HG03196 (cell line): ENCODE data around the gene AAK1.
A peak's percentile ranks its signal among the peaks of the same experiment; 100 is the strongest.

Experiments used
- ATAC-seq: cut with Tn5 transposase; IDR thresholded peaks from one replicate; pipeline ENCODE4 v1.9.1; 2021; ENCODE audit not compliant: unreplicated experiment

The AAK1 gene

DNA sequence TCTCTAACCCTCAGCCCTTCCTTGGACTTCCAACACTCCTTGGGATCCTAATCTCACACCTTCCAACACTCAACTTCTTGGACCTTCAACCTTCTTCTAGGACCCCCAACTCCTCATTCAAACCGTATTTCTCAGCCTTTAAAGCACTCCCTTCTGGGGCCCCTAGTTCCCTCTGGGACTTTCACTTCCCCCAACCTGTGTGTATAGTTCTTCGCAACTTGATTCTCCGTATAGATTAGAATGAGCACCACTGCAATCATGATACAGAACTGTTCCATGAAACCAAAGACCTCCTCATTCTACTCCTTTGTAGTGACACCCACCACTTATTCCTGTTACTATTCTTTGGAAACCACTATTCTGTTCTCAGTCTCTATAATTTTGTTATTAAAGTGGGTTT, 144.3 kb downstream of the AAK1 start:
- ATAC-seq: no peak

DNA sequence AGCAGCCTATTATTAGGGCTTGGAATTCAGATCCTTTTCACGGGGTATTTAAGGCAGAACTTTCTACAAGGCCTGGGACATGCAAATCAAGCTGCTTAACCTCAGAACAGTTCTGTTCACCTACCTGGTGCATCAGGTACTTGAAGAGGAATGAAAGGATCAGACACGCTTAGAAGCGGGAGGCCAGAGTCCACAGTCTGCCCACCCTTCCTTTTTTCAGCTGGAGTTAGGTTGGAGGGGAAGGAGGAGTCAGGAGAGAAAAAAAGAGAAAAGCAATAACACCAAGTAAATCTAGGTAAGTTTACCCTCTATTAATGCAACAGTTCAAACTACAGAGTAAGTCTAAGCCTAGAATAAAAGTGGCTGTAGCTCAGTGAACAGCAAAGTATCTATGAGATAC, 147.7 kb downstream of the AAK1 start:
- no peak for ATAC-seq

DNA sequence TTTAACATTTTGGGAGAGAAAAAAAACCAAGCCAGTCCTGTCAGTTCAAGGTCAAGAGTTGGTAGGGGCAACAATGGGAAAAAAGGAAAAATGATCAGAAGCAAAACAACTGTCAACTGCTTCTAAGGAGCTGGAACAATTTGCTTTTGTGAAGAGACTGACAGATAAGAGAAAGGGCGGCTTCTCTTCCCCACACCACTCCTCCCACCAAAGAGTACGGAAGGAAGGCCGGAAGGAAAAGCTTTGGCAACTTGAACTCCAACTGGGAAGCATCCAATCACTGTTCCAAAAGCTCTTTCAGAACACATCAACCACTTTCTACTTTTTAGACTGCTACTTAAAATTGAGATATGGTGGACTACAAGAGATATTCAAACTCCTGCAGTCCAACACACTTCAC, 148.5 kb downstream of the AAK1 start:
- ATAC-seq: no peak

DNA sequence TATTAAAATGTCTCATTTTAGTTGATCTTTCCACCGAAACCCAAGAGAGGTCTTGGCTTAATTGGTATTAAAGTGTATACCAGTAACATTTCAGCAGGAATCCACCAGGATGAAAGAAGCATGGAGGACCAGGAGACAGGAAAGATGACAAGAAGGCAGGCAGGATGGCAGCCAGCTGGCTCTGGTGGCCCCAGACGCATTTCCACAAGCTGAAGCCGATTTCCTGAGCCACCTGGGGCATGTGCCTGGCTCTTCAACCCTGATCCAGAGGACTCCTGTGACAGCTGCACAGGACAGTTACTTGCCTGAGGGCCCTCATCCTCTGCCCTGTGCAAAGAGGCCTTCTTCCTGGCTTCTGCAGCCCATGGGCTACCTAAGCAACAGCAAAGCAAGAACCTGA, 149.4 kb downstream of the AAK1 start:
- ATAC-seq: no peak

DNA sequence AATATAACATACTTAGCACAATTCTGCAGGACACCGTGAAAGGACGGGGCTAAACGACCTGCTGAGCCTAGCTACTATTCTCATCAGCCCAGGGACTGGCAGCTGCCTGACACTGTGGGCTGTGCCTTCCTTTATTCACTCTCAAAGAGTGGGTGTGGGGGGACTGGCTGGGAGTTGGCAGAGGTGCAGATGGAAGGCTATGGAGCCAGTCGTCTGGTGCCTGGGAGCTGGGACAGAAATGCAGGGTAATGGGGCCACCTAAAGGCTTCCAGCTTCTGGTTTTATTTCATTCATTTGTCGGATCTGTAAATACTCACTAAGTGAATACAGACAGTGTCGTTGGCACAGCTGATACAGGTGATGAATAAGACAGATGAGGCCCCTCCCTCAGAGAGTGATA, 150.3 kb downstream of the AAK1 start:
- no peak for ATAC-seq

DNA sequence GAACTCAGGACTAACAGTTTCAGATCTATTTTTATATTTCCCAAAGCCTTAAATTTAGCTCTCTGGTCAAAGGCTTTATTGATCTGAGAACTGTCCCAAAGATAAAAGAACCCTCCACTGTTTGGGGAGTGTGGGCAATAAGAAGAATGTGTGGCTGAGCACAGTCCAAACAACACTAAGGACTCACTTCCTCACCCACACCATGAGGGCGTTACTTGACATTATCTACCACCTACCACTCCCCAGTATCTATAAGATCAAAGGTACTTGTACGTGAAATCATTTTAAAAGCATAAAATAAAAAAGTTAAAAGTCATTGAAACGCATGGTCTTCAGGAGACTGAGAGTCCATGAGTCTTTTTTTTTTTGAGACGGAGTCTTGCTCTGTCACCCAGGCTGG, 151.7 kb downstream of the AAK1 start:
- ATAC-seq: no peak

DNA sequence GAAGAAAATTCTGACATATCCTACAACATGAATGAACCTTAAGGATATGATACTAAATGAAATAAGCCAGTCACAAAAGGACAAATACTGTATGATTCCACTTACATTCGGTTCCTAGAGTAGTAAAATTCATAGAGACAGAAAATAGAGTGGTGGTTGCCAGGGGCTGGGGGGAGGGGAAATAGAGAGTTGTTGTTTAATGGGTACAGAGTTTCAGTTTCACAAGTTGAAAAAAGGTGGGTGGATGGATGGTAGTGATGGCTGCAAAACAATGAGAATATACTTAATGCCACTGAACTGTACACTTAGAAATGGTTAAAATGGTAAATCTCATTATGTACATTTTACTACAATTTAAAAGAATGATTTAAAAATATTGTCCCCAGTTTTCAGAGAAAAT, 153.1 kb downstream of the AAK1 start:
- ATAC-seq: no peak

DNA sequence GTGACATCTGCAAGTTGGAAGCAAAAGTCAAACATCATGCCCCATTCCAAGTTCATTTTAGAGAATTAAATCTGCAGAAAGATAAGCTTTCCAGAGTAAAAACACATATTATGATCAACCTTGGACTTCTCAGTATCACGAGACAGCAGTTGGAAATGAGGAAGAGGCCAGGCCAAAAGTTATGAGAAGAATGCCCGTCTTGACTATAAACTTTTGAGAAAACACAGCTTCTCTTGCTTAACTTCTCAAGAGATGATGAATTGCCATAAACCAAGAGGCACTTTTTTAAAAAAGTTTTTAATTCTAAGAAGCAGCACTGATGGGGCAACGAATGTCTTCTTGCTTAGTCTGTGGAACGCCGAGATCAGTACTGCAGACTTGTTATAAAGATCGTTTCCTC, 153.7 kb downstream of the AAK1 start:
- no peak for ATAC-seq

DNA sequence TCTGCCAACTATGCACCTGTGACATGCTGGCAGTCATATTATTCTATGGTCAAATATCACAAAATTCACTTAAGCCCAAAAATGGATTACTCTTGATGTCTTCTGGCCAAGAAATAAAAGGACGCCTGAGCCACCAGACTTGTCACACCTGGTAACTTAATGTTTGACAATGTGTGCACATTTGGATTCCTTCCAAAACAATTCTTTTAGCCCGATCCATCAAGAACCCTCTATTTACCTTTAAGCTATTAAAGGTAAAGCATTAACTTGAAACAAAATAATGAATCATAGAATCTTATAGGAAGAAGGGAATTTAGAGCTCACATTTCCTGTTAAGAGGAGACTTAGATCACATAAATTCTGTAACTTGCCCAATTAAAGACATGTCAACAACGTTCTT, 159.8 kb downstream of the AAK1 start:
- no peak for ATAC-seq

DNA sequence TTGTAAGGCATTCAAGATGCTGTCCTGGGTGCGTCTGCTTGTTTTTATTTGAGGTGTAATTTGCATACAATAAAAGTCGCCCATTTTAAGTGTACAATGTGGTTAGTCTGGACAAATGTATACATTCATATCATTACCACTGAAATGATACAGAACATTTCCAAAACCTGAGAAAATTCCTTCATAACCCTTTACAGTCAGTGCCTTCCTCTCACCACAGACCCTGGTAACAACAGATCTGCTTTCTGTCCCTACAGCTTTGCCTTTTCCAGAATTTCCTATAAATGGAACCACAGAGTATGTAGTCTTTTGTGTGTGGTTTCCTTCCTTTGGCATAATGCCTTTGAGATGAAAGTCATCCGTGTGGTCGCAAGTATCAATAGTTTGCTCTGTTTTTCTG, 160.5 kb downstream of the AAK1 start:
- no peak for ATAC-seq

DNA sequence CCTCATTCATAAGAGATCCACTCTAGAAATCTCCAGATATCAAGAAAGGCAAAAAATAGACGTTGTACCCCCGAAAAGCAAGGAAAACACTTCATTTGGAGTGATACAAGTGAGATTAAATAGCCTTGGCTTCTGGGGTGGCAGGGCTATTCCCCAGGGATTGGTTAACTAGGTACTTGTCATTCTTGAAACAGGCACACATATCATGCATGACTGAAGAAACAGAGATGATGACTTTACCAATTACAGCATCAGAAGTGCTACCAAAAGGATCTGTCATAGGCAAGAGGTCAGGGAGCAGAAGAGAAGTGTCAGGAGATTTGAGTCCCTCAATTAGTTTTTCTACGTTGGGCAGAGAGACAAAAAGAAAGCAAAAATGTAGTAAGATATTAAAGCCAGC, 161.1 kb downstream of the AAK1 start:
- ATAC-seq: peak; percentile 51

DNA sequence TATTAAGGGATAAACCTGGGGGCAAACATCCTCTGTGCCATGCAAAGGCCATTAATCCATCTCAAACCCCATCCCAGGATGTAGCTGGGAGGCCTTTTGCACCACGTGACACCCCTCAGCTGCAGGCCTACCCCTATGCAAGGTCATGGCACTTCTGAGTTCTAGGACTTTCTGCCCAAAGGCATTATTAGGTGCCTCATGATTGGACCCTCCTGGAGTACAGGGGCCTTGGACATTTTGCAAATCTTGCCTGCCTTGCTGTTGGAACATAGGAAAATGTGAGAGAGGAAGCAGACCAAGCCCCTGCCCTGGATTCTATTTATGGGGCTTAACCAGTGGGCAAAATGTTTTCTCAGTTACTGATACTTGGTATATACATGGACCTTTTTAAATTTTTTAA, 162.1 kb downstream of the AAK1 start:
- no peak for ATAC-seq

DNA sequence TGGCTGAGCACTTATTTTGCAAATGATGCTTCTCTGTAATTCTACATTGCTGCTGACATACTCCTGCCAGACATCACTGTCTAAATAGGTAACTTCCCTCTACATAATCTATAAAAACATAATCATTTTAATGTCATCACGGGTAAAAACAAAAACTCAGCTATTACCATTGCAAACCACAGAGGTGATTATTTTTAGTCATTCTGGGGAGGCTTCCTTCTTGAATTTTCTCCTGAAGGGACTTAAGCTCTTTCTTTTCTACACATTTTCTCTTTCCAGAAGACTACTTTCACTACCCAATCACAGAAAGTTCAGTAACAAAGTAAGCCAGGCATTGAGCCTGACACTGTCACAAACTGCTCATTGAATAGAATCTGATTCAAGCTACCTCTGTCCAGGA, 165.9 kb downstream of the AAK1 start:
- ATAC-seq: no peak

DNA sequence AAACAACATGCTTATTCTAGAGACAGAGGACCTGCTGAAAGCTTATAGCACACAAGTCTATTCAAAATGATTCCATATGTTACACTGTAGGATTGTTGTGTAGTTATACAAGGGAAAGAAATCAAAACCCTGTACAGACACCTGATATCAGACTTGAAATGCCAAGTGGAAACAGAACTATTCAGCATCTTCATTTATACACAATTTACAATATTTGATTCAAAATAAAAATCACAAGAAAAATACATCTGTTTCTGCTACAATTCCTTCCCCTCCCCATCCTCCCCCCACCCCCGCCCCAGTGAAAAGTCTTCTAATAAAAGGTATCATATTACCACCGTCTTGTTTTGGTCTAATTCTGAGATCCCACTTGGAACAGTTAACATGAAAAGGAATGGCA, 168.9 kb downstream of the AAK1 start:
- ATAC-seq: no peak

DNA sequence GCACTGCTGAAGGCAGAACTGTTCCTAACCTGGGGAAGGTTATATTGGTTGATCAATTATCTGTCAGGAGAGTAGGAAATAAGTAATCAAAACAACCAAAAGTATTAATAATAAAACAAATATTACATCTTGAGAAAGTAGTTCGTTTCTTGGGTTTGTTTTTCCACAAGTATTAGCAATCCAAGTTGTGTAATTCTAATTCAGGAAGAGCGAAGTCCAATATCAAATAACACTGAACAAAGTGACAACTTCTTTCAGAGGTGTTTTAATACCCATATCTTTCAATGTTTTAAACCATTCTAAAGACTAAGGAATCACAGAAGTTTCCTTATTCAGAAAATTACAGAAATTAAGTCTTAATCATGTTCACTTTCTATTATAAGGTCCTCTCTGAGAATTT, 171.7 kb downstream of the AAK1 start:
- ATAC-seq: no peak

DNA sequence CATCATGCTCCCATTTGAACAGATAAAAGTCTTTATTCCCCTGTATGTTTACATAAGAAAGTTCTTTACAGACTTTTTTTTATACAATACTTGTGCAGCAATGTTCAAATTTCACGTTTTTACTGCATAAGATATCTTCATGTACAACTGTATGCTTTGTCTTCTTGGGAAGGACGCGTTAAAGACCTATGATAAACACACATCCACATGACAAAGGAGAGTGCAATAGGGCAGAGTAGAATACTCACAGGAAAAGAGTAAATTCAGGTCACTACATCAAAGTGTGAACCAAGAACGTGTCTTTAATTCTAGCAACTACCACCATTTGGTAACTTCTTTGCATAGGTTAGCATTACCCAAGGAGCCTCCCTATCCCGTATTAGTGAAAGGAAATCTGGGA, 172.6 kb downstream of the AAK1 start:
- no peak for ATAC-seq

DNA sequence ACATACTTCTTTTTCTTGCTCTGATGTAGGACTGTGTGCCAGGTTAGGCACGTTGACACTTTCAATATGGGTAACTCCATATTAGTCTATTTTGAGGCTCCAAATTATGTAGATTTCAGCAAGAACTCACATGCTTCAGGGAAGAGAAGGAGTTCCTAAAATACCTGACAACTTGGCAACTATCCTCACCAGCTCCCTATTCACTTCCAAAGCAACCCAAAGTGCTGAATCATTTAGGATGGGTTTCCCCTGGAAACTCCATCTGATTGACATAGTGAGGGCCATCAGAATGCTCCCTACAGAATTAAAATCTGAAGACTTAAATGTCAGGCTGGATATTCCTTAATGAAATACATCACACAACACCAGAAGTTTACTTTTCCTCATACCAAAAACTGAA, 173.8 kb downstream of the AAK1 start:
- no peak for ATAC-seq

DNA sequence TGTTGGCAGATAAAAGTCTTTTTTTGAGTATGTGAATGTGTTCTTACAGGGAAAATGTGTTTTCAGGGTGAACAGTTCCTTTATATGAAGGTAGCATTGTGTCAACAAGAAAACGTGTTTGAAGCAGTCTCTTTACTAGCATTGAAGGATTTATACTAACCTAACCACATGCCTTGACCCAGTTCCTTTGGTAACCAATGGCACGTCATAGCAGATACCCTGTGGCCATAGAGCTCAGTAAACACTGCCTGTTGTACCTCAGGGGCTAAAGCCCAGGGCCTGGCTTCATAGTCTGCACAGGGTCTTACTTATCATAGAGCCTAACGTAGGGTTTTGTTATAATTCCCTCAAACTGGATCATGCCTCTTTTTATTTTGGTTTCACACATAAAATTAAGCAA, 174.2 kb downstream of the AAK1 start:
- ATAC-seq: no peak

DNA sequence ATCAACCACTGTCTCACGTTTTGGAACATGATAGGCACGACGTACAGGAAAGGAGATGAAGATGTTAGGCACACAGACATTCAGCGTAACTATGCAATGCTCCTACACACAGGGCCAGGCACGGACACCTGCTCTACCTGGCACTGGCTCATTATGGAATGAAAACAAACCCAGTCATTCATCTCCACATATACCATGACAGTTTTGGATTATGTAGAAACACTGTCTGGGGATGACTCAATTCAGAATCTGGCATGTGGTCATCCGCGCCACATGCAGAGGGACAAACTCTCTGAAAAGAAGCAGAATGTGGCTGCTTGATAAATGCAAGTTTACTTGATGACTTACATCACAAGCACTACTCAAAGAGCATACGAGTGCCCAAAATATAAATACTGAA, 176.8 kb downstream of the AAK1 start:
- ATAC-seq: no peak

DNA sequence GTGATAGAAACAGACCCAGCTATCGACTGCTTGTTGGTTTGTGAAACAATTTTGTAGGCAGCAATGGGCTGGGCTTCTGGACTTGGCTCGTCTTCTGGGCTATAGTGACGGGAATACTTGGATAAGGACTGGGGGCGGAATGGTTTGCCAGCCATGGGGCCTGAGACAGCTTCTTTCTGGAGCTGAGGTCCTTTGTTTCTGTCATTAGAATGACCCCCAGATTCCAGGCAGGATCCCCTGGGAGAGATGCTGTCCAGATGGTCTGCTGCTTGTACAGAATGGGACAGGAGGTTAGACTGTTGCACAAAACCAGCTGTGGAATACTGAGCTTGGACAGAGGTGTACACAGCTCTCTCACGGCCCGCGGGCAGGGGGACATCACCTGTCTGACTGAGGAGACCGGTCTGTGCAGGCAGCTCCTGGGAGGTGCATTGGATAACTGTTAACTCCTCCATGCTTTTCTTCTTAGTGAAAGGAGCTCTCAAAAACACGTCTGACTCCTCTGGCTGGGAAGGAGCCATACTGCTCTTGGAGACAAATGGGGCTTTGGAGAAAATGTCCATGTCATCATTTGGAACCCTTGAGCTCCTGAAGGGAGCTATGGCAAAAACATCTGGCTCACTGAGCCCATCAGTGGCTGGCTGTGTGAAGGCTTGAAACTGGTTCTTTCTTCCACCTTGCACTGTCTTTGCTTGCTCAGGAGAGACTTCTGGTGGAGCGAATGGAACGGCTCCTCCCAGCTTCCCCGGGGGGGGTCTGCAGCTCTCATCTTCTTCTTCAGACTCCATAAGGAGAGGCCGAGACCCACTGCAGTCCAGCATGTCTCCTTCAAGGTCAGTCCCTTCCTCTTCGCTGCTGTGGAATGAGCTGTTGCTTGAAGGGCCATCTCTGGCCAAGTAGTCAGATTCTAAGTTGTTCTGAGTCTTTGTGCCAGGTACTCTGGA, 177.8 kb downstream of the AAK1 start:
- no peak for ATAC-seq

DNA sequence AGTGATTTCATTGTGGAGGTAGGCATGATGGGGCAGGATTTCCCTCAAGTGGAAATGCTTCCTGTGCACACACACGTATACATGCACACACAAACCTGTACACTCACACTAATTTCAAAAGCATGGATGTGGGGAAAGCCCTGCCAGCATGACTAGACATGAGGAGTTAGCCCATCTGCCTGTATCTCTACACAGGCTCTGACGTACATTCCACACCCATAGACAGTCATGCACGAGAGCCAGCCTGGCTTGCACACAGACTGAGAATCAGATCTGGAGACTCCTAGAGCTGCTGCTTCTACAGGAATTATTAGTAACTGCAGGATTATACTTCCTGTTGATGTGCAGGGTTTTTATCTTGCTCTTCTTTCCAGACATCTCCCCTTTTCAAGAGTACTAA, 179.0 kb downstream of the AAK1 start:
- ATAC-seq: no peak

DNA sequence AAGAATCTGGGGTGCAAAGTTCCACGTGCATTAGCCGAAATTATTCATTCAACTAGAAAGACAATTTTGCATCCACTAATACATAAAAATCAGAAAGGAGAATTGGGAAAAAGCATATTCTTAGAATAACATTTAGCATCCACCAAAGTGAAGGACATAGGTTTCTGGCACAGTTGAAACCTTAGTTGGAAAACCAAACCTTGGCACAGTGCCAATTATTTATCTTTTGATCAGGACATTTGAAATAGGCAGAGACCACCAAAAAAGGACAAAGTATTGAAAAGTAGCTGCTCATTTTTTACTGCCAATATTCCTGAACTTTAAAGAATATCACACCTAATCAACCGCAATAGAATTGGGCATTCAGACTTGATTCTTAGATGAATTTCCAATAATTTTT, 180.8 kb downstream of the AAK1 start:
- no peak for ATAC-seq

DNA sequence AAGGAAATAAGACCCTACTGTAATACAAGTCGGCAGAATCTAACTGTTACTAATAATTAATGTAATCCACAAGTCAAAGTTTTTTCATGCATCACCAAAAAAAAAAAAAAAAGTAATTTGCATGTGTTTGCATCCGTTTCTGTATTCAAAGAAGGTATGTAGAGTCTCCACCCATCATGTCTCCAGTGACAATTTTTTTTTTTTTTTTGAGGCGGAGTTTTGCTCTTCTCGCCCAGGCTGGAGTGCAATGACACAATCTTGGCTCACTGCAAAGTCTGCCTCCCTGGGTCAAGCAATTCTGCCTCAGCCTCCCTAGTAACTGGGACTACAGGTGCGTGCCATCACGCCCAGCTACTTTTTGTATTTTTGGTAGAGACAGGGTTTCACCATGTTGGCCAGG, 182.1 kb downstream of the AAK1 start:
- ATAC-seq: no peak
